Panc1 (cell line): ENCODE data around the gene NXPE3.

ENCODE experiments used
- POLR2AphosphoS5 ChIP-seq: IDR thresholded peaks from 2 replicates; pipeline ENCODE4 v1.6.1; 2012; ENCODE audit warnings: mild to moderate bottlenecking, low read depth, low read length, moderate library complexity
- SIN3A ChIP-seq: IDR thresholded peaks from 2 replicates; pipeline ENCODE4 v1.6.1; 2012; ENCODE audit warnings: low read depth, mild to moderate bottlenecking, low read length, moderate library complexity, borderline replicate concordance; ENCODE audit not compliant: insufficient read depth
- TCF7L2 ChIP-seq: IDR thresholded peaks from 2 replicates; pipeline ENCODE4 v1.6.1; 2011; ENCODE audit warnings: mild to moderate bottlenecking, low read depth, low read length, inconsistent platforms
- TF ChIP-seq, protein P1 (sequence below): fragments of 450-650 bp; IDR thresholded peaks from 2 replicates; pipeline ENCODE4 v1.5.1; 2017; ENCODE audit warnings: mild to moderate bottlenecking

- TF ChIP-seq, protein P1, sequence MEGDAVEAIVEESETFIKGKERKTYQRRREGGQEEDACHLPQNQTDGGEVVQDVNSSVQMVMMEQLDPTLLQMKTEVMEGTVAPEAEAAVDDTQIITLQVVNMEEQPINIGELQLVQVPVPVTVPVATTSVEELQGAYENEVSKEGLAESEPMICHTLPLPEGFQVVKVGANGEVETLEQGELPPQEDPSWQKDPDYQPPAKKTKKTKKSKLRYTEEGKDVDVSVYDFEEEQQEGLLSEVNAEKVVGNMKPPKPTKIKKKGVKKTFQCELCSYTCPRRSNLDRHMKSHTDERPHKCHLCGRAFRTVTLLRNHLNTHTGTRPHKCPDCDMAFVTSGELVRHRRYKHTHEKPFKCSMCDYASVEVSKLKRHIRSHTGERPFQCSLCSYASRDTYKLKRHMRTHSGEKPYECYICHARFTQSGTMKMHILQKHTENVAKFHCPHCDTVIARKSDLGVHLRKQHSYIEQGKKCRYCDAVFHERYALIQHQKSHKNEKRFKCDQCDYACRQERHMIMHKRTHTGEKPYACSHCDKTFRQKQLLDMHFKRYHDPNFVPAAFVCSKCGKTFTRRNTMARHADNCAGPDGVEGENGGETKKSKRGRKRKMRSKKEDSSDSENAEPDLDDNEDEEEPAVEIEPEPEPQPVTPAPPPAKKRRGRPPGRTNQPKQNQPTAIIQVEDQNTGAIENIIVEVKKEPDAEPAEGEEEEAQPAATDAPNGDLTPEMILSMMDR = no peak
- TF ChIP-seq POLR2AphosphoS5 (no peak), TCF7L2 (no peak), SIN3A (no peak)
These were observed 891 bp downstream of the NXPE3 start for GRCh38 chr3:101779822-101780381.
